Measurements from ENCODE around the gene KCTD17.

KCTD17 gene

GRCh38 chr22:37079158-37079557 is 27.6 kb downstream of the KCTD17 start:
- DNase-seq (ENCODE audit: low read depth, low spot score): no peak

GRCh38 chr22:37079668-37080171 is 28.2 kb downstream of the KCTD17 start:
- no peak for DNase-seq (ENCODE audit: low read depth, low spot score)

- no peak for DNase-seq (ENCODE audit: low read depth, low spot score)
These were observed 28.9 kb downstream of the KCTD17 start for GRCh38 chr22:37080438-37080837.

- DNase-seq (ENCODE audit: low read depth, low spot score): no peak
These were observed 29.3 kb downstream of the KCTD17 start for GRCh38 chr22:37080838-37081237.

- DNase-seq (ENCODE audit: low read depth, low spot score): no peak
These were observed 30.8 kb downstream of the KCTD17 start for GRCh38 chr22:37082251-37082873.

GRCh38 chr22:37083914-37084313 is 32.4 kb downstream of the KCTD17 start:
- DNase-seq (ENCODE audit: low read depth, low spot score): no peak

- DNase-seq (ENCODE audit: low read depth, low spot score): no peak
These were observed 32.8 kb downstream of the KCTD17 start for GRCh38 chr22:37084385-37084784.

- no peak for DNase-seq (ENCODE audit: low read depth, low spot score)
These were observed 34.6 kb downstream of the KCTD17 start for GRCh38 chr22:37086184-37086583.

GRCh38 chr22:37088108-37088605 is 36.6 kb downstream of the KCTD17 start:
- no peak for DNase-seq (ENCODE audit: low read depth, low spot score)

GRCh38 chr22:37088750-37089408 is 37.3 kb downstream of the KCTD17 start:
- DNase-seq (ENCODE audit: low read depth, low spot score): no peak

- no peak for DNase-seq (ENCODE audit: low read depth, low spot score)
These were observed 37.9 kb downstream of the KCTD17 start for GRCh38 chr22:37089434-37089833.

- no peak for DNase-seq (ENCODE audit: low read depth, low spot score)
These were observed 39.6 kb downstream of the KCTD17 start for GRCh38 chr22:37090920-37091695.

GRCh38 chr22:37091994-37092393 is 40.5 kb downstream of the KCTD17 start:
- DNase-seq (ENCODE audit: low read depth, low spot score): no peak

GRCh38 chr22:37092997-37093396 is 41.5 kb downstream of the KCTD17 start:
- no peak for DNase-seq (ENCODE audit: low read depth, low spot score)

- no peak for DNase-seq (ENCODE audit: low read depth, low spot score)
These were observed 42.7 kb downstream of the KCTD17 start for GRCh38 chr22:37094239-37094638.

- DNase-seq (ENCODE audit: low read depth, low spot score): no peak
These were observed 43.6 kb downstream of the KCTD17 start for GRCh38 chr22:37095113-37095512.

GRCh38 chr22:37097346-37097745 is 45.8 kb downstream of the KCTD17 start:
- DNase-seq (ENCODE audit: low read depth, low spot score): no peak

GRCh38 chr22:37098976-37099591 is 47.5 kb downstream of the KCTD17 start:
- no peak for DNase-seq (ENCODE audit: low read depth, low spot score)

GRCh38 chr22:37100589-37101127 is 49.1 kb downstream of the KCTD17 start:
- DNase-seq (ENCODE audit: low read depth, low spot score): no peak

- DNase-seq (ENCODE audit: low read depth, low spot score): no peak
These were observed 49.9 kb downstream of the KCTD17 start for GRCh38 chr22:37101311-37102066.

GRCh38 chr22:37103151-37103550 is 51.6 kb downstream of the KCTD17 start:
- DNase-seq (ENCODE audit: low read depth, low spot score): no peak

Measured in brain pericyte (primary cell).